ENCODE measurements around the gene DMRT1. TPM values are rescaled to one million over a fixed set of nuclear protein-coding genes. Genes with fewer than 3 reads are reported as not detected.

The DMRT1 gene
- total and polyA plus RNA-seq, 2 donors (not counting 1 experiment from before 2014, with no cell fraction given), result not detected

DNA sequence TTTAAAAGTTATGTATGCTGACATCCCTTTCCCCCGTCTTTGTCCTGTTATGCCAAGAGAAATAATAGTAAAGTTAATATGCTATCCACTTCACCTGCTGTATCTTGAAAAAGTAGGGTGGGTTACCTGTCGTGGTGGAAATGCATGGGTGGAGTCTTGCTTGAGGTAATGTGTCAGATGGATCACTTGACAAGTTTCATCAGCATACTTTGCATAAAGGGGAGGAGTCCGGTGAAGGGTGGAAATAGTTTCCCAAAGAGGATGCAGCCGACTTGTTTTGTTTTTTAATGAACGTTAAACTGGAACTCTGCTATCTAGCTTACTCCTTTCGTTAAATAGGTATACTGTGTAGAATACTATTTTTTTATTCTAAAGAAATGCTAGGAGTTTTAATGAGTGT lies 125.9 kb downstream of the DMRT1 start:
- no peak overlapping the region for H3K27ac ChIP-seq (ENCODE audit: insufficient read depth, low read length)
- H3K9me3 ChIP-seq (ENCODE audit: control insufficient read depth, insufficient read depth, low read depth, low read length), result no peaks in the 10 kb centered on the region
- TF ChIP-seq, protein P1, sequence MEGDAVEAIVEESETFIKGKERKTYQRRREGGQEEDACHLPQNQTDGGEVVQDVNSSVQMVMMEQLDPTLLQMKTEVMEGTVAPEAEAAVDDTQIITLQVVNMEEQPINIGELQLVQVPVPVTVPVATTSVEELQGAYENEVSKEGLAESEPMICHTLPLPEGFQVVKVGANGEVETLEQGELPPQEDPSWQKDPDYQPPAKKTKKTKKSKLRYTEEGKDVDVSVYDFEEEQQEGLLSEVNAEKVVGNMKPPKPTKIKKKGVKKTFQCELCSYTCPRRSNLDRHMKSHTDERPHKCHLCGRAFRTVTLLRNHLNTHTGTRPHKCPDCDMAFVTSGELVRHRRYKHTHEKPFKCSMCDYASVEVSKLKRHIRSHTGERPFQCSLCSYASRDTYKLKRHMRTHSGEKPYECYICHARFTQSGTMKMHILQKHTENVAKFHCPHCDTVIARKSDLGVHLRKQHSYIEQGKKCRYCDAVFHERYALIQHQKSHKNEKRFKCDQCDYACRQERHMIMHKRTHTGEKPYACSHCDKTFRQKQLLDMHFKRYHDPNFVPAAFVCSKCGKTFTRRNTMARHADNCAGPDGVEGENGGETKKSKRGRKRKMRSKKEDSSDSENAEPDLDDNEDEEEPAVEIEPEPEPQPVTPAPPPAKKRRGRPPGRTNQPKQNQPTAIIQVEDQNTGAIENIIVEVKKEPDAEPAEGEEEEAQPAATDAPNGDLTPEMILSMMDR (conservative IDR thresholded peaks at IDR 0.05 in 1 of 2, IDR thresholded peaks at IDR 0.05 in 1 of 2; ENCODE audit: low read depth in 1 of 2, low read length in 2 of 2), result no peak
- no peak for TF ChIP-seq EZH2 (IDR thresholded peaks at IDR 0.05; ENCODE audit: low read length, missing control alignments)
- no peaks in the 10 kb centered on the region for H4K20me1 ChIP-seq (ENCODE audit: control insufficient read depth, extremely low read depth, insufficient read depth, low read length)
- DNase-seq (ENCODE audit: low read depth in 2 of 2), result no peak
- no peak overlapping the region for H3K4me2 ChIP-seq (ENCODE audit: extremely low read depth, insufficient read depth, low read length)
- no peak overlapping the region for H3K4me3 ChIP-seq (replicated peaks in 1 of 4; ENCODE audit: control extremely low read depth in 1 of 4, insufficient read depth in 1 of 4, low read depth in 3 of 4, low read length in 4 of 4)
- H2AFZ ChIP-seq (ENCODE audit: low read length), result no peak overlapping the region
- H3K9ac ChIP-seq (ENCODE audit: insufficient read depth, low read length), result no peak overlapping the region
- no peaks in the 10 kb centered on the region for H3K79me2 ChIP-seq (ENCODE audit: control insufficient read depth, insufficient read depth, low read length)
- H3K4me1 ChIP-seq (ENCODE audit: control insufficient read depth, extremely low read depth, insufficient read depth, low read length), result no peaks in the 10 kb centered on the region
- no peaks in the 10 kb centered on the region for H3K36me3 ChIP-seq (ENCODE audit: control insufficient read depth, insufficient read depth, low read length)
- H3K27me3 ChIP-seq (ENCODE audit: control insufficient read depth, insufficient read depth, low read length), result peaks cover 37% of the 10 kb centered on the region

DNA sequence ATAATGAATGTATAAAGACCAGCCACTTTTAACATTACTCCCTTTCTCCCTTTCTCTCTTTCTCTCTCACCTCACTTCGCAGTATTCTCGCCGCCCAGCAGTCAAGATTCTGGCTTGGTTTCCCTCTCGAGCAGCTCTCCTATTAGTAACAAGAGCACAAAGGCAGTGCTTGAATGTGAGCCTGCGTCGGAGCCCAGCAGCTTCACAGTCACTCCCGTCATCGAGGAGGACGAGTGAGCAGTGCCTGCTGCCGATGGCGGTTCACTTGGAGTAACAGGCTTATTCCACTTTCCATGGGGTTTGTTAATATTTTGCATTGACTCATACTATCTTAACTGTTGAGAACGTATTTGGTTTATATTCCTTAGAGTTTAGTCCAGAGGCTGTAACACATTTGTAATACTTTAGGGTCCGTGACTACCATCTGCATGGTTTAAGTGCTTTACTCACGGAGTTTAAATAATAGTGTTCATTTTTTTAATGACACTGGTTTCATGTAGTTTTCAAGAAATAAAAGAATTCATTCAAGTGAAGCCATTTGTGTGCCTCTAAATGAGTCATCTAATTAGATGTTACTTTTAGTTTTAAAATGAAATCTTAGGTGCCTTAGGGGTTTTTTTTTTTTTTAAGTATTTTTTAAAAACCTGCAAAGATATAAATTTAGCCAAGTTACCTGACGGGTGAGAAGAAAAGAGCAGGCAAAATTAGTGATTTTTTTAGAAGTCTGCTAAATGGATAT lies 126.6 kb downstream of the DMRT1 start:
- no peaks in the 10 kb centered on the region for H3K36me3 ChIP-seq (ENCODE audit: control insufficient read depth, insufficient read depth, low read length)
- H3K27me3 ChIP-seq (ENCODE audit: control insufficient read depth, insufficient read depth, low read length), result peaks cover 44% of the 10 kb centered on the region
- no peaks in the 10 kb centered on the region for H4K20me1 ChIP-seq (ENCODE audit: control insufficient read depth, extremely low read depth, insufficient read depth, low read length)
- TF ChIP-seq EZH2 (IDR thresholded peaks at IDR 0.05; ENCODE audit: low read length, missing control alignments), result no peak
- TF ChIP-seq, protein P1 (conservative IDR thresholded peaks at IDR 0.05 in 1 of 2, IDR thresholded peaks at IDR 0.05 in 1 of 2; ENCODE audit: low read depth in 1 of 2, low read length in 2 of 2), result no peak
- no peaks in the 10 kb centered on the region for H3K9me3 ChIP-seq (ENCODE audit: control insufficient read depth, insufficient read depth, low read depth, low read length)
- no peak for DNase-seq (ENCODE audit: low read depth in 2 of 2)
- H3K27ac ChIP-seq (ENCODE audit: insufficient read depth, low read length), result no peak overlapping the region
- no peaks in the 10 kb centered on the region for H3K79me2 ChIP-seq (ENCODE audit: control insufficient read depth, insufficient read depth, low read length)
- H3K4me1 ChIP-seq (ENCODE audit: control insufficient read depth, extremely low read depth, insufficient read depth, low read length), result no peaks in the 10 kb centered on the region
- no peak overlapping the region for H3K9ac ChIP-seq (ENCODE audit: insufficient read depth, low read length)
- no peak overlapping the region for H3K4me3 ChIP-seq (replicated peaks in 1 of 4; ENCODE audit: control extremely low read depth in 1 of 4, insufficient read depth in 1 of 4, low read depth in 3 of 4, low read length in 4 of 4)
- H3K4me2 ChIP-seq (ENCODE audit: extremely low read depth, insufficient read depth, low read length), result no peak overlapping the region
- no peak overlapping the region for H2AFZ ChIP-seq (ENCODE audit: low read length)

DNA sequence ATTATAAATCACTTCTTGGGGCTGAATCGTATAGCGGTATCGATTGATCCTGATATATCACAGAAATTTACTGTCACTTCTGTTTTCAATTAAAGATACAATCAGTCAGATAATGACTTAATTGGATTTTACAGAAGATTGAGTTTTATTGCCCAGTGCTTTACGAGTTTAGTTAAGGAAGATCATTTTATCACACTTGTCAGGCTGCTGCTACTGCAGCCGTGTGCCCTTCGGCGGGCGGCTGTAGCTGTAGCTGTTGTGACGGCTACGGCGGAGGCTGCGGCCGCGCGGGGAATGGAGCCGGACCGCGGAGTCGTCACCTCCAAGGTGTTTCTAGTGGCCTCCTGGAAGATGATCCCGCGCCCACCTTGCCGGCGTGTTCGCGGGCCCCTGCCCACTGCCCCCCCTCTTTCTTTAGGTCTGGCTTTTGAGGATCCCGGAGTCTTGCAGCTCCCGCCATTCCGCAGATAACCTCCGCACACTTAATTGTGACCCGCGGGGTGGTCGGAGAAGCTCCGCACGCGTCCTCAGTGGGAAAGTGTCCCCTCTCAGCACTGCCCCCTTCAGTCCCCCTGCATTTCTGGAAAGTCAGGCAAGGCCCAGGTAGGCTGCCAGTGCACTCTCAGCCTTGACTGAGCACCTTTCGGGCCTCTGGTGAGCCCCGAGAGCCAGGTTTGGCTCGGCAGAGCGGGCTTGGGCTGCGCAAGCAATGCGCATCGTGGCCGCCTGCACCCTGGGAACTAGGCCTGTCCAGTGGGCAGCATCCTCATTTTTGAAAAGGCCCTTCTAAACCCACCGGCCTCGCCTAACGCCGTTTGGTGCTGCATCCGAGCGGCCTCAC lies 128.0 kb downstream of the DMRT1 start:
- H3K4me1 ChIP-seq (ENCODE audit: control insufficient read depth, extremely low read depth, insufficient read depth, low read length), result no peaks in the 10 kb centered on the region
- H3K9ac ChIP-seq (ENCODE audit: insufficient read depth, low read length), result no peak overlapping the region
- H3K27me3 ChIP-seq (ENCODE audit: control insufficient read depth, insufficient read depth, low read length), result peaks cover 58% of the 10 kb centered on the region
- no peak overlapping the region for H2AFZ ChIP-seq (ENCODE audit: low read length)
- TF ChIP-seq, protein P1 (conservative IDR thresholded peaks at IDR 0.05 in 1 of 2, IDR thresholded peaks at IDR 0.05 in 1 of 2; ENCODE audit: low read depth in 1 of 2, low read length in 2 of 2), result no peak
- no peak for TF ChIP-seq EZH2 (IDR thresholded peaks at IDR 0.05; ENCODE audit: low read length, missing control alignments)
- H3K79me2 ChIP-seq (ENCODE audit: control insufficient read depth, insufficient read depth, low read length), result no peaks in the 10 kb centered on the region
- H3K27ac ChIP-seq (ENCODE audit: insufficient read depth, low read length), result no peak overlapping the region
- H3K36me3 ChIP-seq (ENCODE audit: control insufficient read depth, insufficient read depth, low read length), result no peaks in the 10 kb centered on the region
- H3K9me3 ChIP-seq (ENCODE audit: control insufficient read depth, insufficient read depth, low read depth, low read length), result no peaks in the 10 kb centered on the region
- no peaks in the 10 kb centered on the region for H4K20me1 ChIP-seq (ENCODE audit: control insufficient read depth, extremely low read depth, insufficient read depth, low read length)
- no peak overlapping the region for H3K4me2 ChIP-seq (ENCODE audit: extremely low read depth, insufficient read depth, low read length)
- no peak overlapping the region for H3K4me3 ChIP-seq (replicated peaks in 1 of 4; ENCODE audit: control extremely low read depth in 1 of 4, insufficient read depth in 1 of 4, low read depth in 3 of 4, low read length in 4 of 4)
- no peak for DNase-seq (ENCODE audit: low read depth in 2 of 2)

Data from fibroblast of lung (primary cell).